HepG2 (cell line): ENCODE data around the gene ACTG2. TPM values are rescaled to one million over a fixed set of nuclear protein-coding genes. Genes with fewer than 3 reads are reported as not detected.

ENCODE experiments used
- ZBTB46 ChIP-seq: sonication (generic); formaldehyde crosslinking; IDR thresholded peaks from 2 replicates; pipeline ENCODE4 v1.4.0; 2020; ENCODE audit warnings: mild to moderate bottlenecking, missing genetic modification reagents, borderline replicate concordance
- ZNF17 ChIP-seq: sonication (generic); formaldehyde crosslinking; IDR thresholded peaks from 2 replicates; pipeline ENCODE4 v1.5.0; 2020; ENCODE audit warnings: mild to moderate bottlenecking, missing genetic modification reagents
- ZNF263 ChIP-seq: sonication (generic); formaldehyde crosslinking; IDR thresholded peaks from 2 replicates; pipeline ENCODE4 v1.4.0; 2020; ENCODE audit warnings: missing genetic modification reagents
- ZNF281 ChIP-seq: sonication (generic); formaldehyde crosslinking; IDR thresholded peaks from 2 replicates; pipeline ENCODE4 v1.4.0; 2020; ENCODE audit warnings: missing genetic modification reagents, borderline replicate concordance
- ZNF530 ChIP-seq: sonication (generic); formaldehyde crosslinking; IDR thresholded peaks from 2 replicates; pipeline ENCODE4 v1.5.0; 2020; ENCODE audit warnings: low read depth, mild to moderate bottlenecking, missing genetic modification reagents
- polyA plus RNA-seq, 8 experiments: library from polyadenylated mRNA; depleted of rRNA in 3 of 8; stranded (reverse) in 7 of 8; unstranded in 1 of 8; fragments of >200 nt; fragmentation: Illumina TruSeq in 4 of 8; extraction: Trizol in 4 of 8; gene quantifications; 2 replicates each; pipeline versions ENCODE4 v1.2.1 to v1.2.3, GENCODE V29; 2011 to 2016; ENCODE audit warnings: low read depth in 4 of 8, missing spikeins in 1 of 8, mixed read lengths in 1 of 8; ENCODE audit not compliant: insufficient read depth in 1 of 8
- total RNA-seq, 5 experiments: library from RNA; depleted of rRNA; stranded (reverse); fragments of >200 nt; fragmentation: Illumina TruSeq; extraction: Trizol; gene quantifications; 2 replicates each; pipeline ENCODE4 v1.2.3, GENCODE V29; 2016; ENCODE audit warnings: low read depth in 1 of 5
- TF ChIP-seq, protein P1 (sequence below): sonication (generic); formaldehyde crosslinking; IDR thresholded peaks from 2 replicates; pipeline ENCODE4 v1.8.1; 2022; ENCODE audit warnings: low read depth, mild to moderate bottlenecking, missing genetic modification reagents
- TF ChIP-seq, protein P2 (sequence below): sonication (generic); formaldehyde crosslinking; conservative IDR thresholded peaks from 2 replicates; pipeline ENCODE4 v1.8.0; 2022; ENCODE audit warnings: missing genetic modification reagents
- TF ChIP-seq, protein P3 (sequence below): IDR thresholded peaks from 2 replicates; pipeline ENCODE4 v1.6.1; 2016; ENCODE audit warnings: missing genetic modification reagents, missing compliant biosample characterization
- TF ChIP-seq, protein P4 (sequence below), 2 experiments: fragments of 450-650 bp in 1 of 2; sonication (generic) in 1 of 2; formaldehyde crosslinking; IDR thresholded peaks; 2 replicates each; pipeline versions ENCODE4 v1.5.0 to v1.8.0; 2020 to 2022; ENCODE audit warnings: mild to moderate bottlenecking in 1 of 2, missing genetic modification reagents in 1 of 2
- TF ChIP-seq, protein P5 (sequence below): sonication (generic); formaldehyde crosslinking; IDR thresholded peaks from 2 replicates; pipeline ENCODE4 v1.4.0; 2020; ENCODE audit warnings: mild to moderate bottlenecking, missing genetic modification reagents

Gene ACTG2
- total and polyA plus RNA-seq, 2 of the 13 experiments (the other 11 are each of a cell fraction or from before 2014, with no cell fraction given): 0.13 TPM; not detected in 1

DNA sequence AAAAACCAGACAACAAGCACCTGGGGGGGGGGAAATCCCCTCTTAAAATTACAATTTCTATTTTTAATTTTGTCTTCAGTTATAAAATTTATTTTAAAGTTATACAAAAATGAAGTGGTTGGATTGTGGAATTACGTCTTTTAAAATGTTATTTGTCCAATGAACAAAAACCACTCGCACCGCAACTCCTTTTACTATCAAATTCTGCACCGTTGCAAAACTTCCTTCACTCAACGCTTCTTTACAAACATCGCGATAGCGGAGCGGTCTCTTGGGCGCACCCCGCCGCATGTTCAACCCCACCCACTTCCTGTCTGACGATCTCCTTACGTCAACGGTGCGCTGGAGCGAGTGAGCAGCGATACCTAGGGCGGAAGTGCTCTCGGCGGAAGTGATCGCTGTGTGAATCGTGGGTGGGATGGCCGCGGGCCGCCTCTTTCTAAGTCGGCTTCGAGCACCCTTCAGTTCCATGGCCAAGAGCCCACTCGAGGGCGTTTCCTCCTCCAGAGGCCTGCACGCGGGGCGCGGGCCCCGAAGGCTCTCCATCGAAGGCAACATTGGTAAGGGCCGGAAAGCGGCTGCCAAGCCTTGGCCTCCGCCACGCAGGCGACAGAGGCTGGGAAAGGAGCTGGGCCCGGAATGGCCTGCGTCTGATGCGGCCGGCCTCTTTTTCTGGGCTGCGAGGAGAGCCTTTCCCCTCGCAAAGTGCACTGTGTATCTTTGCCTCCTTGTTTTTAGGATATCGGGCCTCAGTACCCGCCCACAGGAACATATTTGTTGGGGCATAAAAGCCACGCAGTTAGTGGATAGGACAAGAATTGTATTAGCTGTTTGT lies 33.9 kb downstream of the ACTG2 start, which contains the start of gene DGUOK (continued):
- TF ChIP-seq, protein P1, sequence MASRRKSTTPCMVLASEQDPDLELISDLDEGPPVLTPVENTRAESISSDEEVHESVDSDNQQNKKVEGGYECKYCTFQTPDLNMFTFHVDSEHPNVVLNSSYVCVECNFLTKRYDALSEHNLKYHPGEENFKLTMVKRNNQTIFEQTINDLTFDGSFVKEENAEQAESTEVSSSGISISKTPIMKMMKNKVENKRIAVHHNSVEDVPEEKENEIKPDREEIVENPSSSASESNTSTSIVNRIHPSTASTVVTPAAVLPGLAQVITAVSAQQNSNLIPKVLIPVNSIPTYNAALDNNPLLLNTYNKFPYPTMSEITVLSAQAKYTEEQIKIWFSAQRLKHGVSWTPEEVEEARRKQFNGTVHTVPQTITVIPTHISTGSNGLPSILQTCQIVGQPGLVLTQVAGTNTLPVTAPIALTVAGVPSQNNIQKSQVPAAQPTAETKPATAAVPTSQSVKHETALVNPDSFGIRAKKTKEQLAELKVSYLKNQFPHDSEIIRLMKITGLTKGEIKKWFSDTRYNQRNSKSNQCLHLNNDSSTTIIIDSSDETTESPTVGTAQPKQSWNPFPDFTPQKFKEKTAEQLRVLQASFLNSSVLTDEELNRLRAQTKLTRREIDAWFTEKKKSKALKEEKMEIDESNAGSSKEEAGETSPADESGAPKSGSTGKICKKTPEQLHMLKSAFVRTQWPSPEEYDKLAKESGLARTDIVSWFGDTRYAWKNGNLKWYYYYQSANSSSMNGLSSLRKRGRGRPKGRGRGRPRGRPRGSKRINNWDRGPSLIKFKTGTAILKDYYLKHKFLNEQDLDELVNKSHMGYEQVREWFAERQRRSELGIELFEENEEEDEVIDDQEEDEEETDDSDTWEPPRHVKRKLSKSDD (CRISPR knock-in tag): peak; percentile 27; the same call in 1 of the 2 replicates
- TF ChIP-seq, protein P2, sequence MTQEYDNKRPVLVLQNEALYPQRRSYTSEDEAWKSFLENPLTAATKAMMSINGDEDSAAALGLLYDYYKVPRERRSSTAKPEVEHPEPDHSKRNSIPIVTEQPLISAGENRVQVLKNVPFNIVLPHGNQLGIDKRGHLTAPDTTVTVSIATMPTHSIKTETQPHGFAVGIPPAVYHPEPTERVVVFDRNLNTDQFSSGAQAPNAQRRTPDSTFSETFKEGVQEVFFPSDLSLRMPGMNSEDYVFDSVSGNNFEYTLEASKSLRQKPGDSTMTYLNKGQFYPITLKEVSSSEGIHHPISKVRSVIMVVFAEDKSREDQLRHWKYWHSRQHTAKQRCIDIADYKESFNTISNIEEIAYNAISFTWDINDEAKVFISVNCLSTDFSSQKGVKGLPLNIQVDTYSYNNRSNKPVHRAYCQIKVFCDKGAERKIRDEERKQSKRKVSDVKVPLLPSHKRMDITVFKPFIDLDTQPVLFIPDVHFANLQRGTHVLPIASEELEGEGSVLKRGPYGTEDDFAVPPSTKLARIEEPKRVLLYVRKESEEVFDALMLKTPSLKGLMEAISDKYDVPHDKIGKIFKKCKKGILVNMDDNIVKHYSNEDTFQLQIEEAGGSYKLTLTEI (CRISPR knock-in tag): no peak
- TF ChIP-seq ZNF530 (no peak), ZNF281 (CRISPR knock-in tag) (peak; percentile 36; the same call in 1 of the 2 replicates), ZBTB46 (CRISPR knock-in tag) (no peak), ZNF263 (CRISPR knock-in tag) (peak; percentile 54), ZNF17 (CRISPR knock-in tag) (0 out of 2 replicates have a peak, but pooled peaks have one; percentile 31)
- TF ChIP-seq, protein P3, sequence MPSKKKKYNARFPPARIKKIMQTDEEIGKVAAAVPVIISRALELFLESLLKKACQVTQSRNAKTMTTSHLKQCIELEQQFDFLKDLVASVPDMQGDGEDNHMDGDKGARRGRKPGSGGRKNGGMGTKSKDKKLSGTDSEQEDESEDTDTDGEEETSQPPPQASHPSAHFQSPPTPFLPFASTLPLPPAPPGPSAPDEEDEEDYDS (CRISPR knock-in tag): peak; percentile 90
- TF ChIP-seq, protein P4, sequence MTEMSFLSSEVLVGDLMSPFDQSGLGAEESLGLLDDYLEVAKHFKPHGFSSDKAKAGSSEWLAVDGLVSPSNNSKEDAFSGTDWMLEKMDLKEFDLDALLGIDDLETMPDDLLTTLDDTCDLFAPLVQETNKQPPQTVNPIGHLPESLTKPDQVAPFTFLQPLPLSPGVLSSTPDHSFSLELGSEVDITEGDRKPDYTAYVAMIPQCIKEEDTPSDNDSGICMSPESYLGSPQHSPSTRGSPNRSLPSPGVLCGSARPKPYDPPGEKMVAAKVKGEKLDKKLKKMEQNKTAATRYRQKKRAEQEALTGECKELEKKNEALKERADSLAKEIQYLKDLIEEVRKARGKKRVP (CRISPR knock-in tag; IDR thresholded peaks at IDR 0.05): peak in 1 of 2 experiments; percentile 79; a peak in 2 of 4 replicates
- TF ChIP-seq, protein P5, sequence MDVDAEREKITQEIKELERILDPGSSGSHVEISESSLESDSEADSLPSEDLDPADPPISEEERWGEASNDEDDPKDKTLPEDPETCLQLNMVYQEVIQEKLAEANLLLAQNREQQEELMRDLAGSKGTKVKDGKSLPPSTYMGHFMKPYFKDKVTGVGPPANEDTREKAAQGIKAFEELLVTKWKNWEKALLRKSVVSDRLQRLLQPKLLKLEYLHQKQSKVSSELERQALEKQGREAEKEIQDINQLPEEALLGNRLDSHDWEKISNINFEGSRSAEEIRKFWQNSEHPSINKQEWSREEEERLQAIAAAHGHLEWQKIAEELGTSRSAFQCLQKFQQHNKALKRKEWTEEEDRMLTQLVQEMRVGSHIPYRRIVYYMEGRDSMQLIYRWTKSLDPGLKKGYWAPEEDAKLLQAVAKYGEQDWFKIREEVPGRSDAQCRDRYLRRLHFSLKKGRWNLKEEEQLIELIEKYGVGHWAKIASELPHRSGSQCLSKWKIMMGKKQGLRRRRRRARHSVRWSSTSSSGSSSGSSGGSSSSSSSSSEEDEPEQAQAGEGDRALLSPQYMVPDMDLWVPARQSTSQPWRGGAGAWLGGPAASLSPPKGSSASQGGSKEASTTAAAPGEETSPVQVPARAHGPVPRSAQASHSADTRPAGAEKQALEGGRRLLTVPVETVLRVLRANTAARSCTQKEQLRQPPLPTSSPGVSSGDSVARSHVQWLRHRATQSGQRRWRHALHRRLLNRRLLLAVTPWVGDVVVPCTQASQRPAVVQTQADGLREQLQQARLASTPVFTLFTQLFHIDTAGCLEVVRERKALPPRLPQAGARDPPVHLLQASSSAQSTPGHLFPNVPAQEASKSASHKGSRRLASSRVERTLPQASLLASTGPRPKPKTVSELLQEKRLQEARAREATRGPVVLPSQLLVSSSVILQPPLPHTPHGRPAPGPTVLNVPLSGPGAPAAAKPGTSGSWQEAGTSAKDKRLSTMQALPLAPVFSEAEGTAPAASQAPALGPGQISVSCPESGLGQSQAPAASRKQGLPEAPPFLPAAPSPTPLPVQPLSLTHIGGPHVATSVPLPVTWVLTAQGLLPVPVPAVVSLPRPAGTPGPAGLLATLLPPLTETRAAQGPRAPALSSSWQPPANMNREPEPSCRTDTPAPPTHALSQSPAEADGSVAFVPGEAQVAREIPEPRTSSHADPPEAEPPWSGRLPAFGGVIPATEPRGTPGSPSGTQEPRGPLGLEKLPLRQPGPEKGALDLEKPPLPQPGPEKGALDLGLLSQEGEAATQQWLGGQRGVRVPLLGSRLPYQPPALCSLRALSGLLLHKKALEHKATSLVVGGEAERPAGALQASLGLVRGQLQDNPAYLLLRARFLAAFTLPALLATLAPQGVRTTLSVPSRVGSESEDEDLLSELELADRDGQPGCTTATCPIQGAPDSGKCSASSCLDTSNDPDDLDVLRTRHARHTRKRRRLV: peak; percentile 22; the same call in 1 of the 2 replicates
